NCI-H1092 treated with DMSO at 0.1 percent for 48 hours (cell line): ENCODE results near the gene MRPL46.
"Not testable (repeated sequence)": the region's sequence is repeated elsewhere in the genome, so short reads cannot be mapped to it uniquely, and the experiment has no call there.

Experiments used
- DNase-seq: peaks from one replicate; lab custom pipeline; 2025; lab: John Stamatoyannopoulos, UW

The MRPL46 gene

DNA sequence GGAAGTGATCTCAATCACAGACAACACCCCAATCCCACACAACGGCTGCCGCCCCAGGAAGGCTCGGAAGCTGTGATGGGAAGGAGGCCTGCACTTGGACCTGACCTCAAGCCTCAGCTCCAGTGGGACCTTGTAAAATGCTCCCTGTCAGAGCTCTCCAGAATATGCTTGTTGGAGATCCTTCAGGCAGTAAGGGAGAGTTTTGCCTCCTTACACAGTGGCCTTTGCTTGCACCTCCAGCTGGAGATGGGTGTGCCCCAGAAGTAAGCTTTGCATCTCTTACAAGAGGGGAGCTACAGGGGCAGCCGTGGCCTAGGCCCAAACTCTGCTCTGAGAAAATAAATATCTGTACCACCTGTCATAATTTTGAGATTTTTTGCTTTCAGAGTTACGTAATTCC is 10.7 kb upstream of the MRPL46 start:
- no peak for DNase-seq

DNA sequence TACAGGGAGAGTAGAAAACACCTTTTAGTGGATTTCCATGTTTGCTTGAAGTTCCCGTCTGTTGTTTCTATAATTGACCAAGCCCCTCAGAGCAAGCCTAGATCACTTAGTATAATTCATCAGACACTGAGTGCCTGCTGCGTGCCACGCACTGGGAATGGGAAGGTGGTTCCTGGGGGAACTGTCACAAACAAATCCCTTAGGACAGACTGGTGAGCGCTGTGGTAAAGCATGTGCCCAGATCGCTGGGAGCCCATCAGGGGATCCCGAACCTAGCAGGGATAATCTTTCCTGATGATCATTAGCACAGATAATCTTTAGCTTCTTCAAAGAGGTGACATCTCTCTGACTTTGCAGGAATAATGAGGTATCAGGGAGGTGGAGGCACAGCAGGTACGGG is 9.9 kb upstream of the MRPL46 start:
- no peak for DNase-seq

DNA sequence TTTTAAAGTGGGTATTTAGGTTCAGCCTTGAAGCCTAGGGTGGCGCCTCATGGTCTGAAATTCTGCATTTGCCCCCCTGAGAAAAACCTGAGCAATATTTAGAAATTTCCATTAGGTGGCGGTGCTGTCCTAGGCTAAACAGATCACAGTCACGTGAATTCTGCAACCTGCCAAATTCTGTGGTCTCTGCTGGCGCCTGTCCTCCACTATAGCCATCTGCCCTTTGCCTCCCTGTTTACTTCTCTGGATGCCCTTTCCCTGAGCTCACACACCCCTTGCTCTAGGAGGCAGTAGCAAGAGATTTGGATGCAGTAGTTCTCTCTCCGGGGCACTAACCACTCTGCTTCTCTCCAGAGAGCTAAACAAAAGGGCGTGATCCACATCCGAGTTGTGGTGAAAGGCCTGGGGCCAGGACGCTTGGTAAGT is 9.5 kb upstream of the MRPL46 start:
- DNase-seq, result peak; percentile 55

DNA sequence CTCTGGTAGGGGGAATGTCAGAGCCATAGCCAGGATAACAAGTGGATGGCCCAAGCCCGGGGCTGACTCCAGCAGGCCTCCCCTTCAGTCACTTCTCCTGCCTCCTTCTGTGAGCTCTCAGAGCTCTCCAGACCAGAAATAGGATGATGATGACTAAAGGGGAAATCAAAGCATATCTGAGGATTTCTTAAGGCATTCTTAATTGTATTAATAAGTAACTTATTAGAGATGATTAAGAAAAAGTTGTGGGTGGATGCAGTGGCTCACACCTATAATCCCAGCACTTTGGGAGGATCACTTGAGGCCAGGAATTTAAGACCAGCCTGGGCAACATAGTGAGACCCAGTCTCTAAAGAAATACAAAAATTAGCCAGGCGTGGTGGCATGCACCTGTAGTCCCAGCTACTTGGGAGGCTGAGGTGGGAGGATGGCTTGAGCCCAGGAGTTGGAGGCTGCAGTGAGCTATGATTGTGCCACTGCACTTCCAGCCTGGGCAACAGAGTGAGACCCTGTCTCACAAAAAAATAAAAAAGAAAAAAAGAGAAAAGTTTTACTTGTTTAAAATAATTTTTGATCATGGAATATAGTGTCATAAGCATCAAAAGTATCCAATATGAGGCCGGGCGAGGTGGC is 6.6 kb upstream of the MRPL46 start:
- not testable (repeated sequence) for DNase-seq

DNA sequence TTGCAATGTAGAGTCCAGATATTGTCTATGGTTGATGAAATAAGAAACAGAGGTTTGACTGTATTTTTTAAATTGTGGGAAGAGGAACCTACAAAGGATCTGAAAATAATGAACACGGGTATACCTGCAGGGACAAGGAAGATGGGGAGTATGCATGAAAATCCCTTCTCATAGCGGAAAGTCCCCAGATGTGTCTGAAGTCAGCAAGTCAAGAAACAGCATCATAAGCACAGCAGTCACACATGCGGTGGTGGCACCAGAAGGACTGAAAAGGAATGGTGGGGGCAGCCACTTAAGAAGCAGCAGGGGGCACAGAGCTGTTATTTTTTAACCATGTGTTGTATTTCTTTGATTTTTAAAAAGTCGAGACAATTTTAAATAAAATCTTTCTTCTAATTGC is 5.0 kb upstream of the MRPL46 start:
- DNase-seq, result no peak

DNA sequence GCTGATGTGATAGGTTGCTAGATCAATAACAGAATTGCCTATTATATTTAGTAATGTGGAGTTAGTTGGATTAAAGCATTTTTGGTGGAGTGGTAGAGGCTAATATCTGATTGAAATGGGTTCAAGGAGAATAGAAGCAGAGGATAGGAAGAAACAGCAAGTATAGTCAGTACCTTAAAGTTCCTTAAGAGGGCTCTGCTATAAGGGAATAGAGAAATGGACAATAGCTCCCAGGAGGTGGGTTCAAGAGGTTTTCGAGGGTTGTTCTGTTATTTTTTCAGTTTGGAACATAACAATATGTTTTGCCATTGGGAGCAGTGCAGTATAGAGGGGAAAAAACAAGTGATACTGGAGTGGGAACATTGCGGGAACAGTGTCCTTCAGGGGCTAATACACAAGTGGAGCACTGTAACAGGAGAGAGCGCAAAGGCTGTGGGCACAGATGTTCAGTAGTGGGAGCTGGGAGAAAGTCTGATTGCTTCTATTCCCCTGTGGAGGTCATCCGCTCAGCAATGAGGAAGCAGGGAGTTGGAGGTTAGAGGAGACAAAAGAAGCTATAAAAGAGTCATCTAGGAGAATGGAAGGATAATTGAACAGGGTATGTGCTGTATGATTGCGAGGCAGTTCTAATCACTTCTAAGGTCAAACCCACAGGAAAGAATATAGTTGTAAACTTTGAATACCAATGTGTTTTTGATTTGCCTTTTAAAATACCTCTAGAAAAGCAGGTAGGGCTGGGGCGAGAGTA is 3.6 kb upstream of the MRPL46 start:
- no peak for DNase-seq

DNA sequence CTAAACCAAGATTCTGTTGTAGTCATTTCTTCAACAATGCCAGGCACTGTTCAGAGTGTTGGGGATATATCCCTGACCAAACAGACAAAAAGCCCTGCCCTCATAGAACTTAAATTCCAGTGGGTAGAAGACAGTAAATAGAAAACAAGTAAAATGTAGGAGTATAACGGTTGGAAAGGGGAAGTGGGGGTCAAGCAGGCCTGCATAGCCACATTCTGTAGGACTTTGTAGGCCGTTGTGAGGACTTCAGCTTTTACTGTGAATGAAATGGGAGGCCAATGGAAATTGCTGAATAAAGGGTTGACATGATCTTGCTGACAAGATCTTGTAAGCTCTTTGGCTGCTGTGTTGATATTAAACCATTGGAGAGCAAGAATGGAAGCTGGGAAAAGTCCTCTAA is 2.1 kb upstream of the MRPL46 start:
- no peak for DNase-seq

DNA sequence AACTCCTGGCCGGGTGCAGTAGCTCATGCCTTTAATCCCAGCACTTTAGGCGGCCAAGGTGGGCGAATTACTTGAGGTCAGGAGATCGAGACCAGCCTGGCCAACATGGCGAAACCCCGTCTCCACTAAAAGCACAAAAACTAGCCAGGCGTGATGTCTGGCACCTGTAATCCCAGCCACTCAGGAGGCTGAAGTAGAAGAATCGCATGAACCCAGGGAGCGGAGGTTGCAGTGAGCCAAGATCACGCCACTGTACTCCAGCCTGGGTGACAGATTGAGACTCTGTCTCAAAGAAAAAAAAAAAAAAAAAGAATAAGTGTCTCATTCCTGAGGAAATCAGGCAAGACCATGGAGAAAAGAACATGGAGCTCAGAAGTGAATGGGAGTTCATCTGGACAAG is 1.5 kb upstream of the MRPL46 start:
- not testable (repeated sequence) for DNase-seq

DNA sequence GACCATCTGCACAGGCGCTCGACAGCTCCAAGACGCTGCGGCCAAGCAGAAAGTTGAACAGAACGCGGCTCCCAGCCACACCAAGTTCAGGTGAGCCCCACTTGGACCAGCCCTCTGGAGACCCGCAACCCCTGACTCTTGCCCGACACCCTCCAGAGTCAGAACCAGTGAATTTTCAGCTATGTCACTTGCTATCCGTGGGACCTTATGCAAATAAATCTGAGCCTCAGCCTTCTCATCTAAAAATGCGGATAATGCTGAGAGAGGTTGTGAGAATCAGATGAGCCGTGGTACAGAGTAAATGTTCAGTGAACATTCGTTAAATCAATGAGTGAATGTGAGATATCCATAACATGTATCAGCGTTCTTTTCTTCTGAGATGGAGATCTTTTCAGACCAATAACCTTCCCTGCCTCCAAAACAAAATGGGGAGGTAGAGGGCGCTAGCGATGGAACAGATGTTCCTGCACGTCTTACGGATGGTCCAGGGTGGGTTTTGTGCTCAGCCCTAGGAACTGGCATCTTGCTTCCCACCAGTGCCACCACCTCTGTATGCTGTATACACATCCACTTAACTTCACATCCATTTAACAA is 844 bp upstream of the MRPL46 start:
- no peak for DNase-seq

DNA sequence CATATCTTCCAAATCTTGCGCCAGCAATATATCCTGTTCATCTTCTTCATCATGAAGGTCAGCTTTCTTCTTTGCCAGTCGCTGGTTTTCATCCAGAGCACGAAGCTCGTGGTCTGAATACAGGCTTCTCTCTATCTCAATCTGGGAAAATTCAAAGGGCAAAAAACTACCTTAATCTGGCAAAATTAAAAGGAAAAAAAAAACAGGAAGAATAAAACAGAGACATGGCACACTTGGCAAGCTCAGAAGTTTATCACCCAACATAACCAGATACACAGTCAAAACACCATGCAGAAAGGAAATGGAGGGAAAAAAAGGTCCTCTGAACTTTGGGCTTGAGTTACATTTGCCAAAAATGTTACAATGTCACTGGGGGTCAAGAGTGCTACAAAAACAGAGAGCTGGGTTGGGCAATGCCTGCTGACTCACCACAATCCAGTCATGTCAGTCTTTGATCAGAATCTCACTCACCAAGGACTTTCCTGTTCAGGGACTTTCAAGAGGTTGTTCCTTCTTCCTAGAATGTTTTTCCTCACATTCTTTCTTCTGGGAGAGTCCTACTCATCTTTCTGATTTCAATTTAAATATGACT is 1.5 kb downstream of the MRPL46 start:
- no peak for DNase-seq

DNA sequence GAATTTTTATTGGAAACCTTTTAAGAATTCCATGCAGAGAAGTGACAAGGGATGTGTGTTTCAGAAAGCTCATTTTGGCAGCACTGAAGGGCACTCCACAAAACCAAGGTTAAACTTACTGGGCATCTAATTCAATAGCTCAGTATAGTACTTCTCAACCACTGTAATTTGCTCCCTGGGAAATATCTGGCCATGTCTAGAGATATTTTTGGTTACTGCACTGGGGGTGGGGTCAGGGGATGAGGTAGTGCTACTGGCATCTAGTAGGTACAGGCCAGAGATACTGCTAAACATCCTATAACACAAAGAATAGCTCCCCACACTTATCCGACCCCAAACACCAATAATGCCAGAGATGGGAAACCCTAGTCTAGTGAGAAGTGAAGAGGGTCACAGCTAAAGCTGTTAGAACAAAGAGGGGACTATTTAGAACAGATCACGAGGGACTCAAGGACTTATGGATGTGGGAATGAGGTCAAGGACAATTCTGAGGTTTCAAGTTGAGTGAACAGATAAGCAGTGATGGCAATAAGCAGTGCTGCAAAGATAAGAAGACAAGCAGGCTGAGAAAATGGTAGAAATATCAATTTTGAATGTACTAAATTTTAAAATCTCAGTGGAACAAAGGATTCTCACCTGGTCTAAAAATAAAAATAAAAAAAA is 3.2 kb downstream of the MRPL46 start:
- no peak for DNase-seq

DNA sequence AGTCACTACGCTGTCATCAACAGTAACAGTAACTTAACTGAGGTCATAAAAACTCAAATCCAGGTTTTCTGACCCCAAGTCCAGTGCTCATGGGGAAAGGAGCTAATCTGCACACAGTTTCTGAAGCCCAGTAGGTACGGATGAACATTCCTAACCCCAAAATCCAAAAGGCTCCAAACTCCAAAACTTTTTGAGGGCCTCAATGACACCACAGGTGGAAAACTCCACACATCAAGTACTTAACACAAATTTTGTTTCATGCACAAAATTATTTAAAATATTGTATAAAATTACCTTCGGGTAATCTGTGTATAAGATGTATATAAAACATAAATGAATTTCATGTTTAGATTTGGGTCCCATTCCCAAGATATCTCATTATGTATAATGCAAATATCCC is 10.5 kb downstream of the MRPL46 start:
- no peak for DNase-seq

DNA sequence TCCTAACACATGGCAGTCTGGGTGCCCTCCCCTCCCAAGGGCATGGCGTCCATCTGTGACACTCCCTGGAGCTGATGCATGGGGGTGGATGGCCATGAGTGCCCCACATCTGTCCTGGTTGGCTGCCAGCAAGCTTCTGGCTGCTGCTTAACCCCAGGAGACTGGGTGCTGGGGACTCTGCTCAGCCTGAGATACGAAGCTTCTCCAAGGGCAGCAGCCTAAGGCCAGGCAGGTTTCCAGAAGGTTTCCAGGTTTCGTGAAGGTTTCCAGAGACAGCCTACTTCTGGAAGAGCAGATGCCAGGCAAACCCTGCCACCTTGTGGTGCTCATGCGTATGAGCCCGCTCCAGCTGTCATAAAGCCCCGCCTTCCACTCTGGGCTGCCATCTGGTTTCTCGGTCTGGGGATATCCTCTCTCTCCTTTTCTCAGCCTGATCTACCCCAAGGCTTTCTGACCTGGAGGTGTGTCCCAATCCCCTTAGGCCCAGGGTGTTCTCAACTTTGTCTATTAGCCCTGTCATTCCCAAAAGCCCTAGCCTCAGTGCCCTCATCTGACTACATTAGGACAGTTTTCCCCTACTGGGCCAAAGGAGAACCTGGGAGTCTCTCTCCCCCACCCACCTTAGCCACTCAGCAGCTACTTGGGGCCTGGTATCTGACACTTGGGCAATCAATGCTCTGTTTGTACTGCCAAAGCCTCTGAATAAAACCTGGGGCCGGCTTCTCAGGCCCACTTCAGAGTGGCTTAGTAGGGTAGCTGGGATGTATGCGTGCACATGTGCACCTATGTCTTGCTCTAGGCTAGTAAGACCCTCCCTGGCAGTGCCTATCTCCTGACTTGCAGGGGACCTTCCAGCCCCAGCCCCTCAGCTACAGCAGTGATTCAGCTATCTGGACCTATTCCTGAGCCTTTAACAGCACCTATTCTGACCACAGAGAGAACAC is 12.0 kb downstream of the MRPL46 start:
- DNase-seq, result peak; percentile 52

DNA sequence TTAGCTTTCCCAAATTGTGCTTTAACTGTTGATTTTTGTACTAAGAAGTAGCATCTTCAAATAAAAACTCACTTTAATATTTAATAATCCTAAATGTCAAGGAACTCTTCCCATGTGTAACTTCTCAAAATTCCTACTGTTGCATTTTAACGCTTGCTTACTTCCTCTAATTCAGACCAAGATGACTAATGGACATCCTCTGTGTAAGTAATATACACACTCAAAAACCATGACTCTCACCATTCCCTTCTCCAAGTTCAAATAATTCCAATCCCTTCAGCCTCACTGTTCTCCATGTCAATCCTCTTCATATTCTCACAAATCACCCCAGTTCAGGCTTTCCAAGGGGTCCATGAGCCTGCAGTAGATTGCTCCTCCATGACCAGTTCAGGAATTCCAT is 13.0 kb downstream of the MRPL46 start:
- DNase-seq, result no peak

DNA sequence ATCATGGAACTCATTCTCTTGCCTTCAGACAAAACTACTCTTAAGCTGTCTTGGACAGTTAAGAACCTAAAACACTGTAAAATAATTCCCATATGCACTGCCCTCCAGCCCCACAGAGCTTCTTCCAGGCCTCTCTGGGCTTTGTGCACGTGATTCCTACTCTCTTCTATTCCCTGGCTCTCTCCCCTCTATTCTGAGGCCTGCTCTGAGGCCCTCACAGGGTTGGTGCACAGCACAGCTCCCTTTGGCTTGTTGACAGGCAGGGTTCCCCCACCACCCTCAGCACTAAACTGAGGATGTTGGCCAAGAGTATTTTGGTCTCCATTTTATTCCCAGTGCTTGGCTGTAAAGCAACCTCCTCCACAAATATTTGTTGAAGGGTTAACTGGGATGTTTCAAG is 13.5 kb downstream of the MRPL46 start:
- no peak for DNase-seq

DNA sequence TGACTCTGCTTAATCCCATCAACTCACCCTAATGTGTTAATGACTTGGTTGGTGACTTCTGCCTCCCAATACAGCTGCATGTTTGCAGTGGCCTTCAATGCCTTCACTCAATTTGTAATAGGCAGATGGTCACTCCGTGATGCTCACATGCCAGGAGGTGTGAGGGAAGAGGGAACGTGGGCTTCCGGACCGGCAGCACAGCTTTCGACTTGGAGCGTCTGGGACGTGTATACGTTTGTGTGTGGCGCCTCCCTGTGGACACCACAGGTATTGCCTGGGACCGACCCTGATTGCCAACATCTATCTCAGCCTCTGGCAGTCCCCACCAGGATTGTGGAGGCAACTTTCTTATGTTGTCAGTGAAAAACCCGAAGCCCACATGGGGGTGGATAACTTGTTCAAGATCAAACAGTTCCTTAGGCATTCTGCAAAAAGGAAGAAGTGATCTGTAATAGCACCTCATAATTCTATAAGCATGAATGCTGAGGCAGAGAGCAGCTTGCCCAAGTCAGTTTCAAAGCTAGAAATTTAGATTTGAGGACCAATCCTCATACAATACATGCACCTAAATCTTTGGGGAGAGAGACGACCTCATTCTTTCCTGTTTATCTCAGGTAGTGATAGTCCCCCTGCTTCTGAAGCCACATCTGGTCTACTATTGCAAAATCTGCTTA is 16.9 kb downstream of the MRPL46 start:
- DNase-seq, result peak; percentile 31

DNA sequence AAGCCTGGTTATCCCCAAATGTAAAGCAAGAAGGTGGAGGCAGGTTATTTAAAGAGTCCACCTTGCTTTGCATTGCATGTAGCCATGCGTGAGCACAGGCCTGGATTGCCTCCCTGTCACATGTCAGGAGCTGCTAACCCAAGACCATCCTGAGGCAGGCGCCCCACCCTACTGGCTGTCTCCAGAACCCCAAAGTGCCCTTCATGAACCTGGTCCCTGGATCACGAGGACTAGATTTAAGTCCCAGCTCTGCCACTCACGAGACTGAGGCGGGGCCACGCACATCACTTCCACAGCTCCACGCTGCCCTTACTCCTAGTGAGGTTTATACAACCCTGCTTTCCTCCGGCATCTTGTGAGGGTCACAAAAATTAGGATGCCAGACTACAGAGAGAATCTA is 17.6 kb downstream of the MRPL46 start:
- DNase-seq, result no peak

DNA sequence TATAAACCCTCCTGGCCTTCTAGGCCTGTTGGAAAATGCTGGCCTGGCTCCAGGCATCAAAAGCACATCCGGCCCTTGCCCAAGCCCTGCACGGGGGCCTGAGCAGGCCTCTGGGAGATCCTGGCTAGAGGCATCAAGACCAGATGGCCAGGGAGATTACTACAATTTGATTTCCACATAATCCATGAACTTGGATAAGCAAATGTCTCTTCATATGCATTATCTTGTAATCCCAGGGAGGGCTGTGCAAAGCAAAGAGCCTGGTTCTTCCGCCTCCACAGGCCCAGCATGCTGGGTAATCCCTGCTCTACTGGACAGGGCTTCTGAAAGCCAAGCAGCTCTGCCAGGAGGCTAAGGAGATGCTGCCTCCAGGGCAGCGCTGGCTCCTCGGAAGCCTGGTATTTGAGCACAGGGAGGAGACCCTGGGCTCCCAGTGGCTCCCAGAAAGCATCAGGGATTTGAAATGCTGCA is 18.2 kb downstream of the MRPL46 start:
- no peak for DNase-seq

DNA sequence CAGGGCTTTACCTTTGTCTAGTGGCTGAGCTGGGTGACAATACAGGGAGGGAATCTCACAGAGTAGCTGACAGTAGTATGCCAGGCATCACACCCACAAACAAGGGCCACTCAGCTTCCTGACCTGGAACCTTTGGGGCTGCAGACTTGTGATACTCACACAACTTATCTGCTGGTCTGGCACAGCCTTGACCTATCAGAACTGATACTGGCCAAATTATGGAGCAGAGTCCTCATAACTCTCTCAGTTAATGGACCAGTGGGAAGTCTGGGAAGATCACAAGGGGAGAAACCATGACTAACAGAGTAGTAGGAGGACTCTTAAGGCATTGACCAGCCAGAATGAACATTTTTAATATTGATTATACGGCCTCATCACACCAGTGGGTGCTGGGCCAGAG is 19.4 kb downstream of the MRPL46 start:
- no peak for DNase-seq

DNA sequence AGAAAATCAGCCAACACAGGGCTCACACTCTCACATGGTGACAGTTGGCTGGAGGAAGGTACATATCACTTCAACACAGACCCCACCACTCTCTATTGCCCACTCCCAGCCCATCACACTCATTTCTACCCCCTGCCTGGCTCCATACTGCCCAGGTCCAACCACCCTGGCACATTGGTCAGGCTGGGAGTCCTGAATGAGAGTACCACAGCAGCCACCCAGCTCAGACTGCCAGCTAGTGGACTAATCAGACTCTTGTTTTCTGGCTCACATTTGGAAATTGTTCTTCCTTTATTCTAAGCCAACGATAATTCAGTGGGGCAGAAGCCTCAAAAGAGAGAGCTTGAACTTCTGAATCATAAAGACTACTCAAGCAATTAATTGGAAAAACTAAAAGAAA is 20.0 kb downstream of the MRPL46 start:
- DNase-seq, result no peak
